ENCODE measurements around the gene F13A1. TPM values are rescaled to one million over a fixed set of nuclear protein-coding genes. Genes with fewer than 3 reads are reported as not detected.

F13A1 gene
- total and polyA plus RNA-seq, 4 donors: 4.3 to 69.9 (median 23.4) TPM

DNA sequence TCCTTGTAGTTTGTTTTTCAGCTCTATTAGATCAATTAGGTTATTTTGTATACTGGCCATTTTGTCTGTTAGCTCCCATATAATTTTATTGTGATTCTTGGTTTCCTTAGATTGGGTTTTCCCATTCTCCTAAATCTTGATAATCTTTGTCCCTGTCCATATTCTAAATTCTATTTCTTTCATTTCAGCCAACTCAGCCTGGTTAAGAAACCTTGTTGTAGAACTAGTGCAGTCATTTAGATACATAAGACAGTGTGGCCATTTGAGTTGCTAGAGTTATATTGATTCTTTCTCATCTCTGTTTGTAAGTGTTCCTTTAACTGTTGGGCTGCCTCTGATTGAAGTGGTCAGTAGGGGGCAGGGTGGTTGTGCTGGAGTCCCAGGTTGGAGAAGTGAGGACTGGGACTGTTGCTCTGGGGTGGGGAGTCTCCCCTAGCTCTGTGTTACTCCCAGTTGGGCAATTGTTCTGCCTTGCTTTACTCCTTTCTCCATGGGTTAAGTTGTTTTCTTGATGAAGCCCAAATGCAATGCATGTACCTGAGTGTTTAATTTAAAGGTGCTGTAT is 214.9 kb downstream of the F13A1 start:
- peaks cover 0 to 2% (median 0%) of the 10 kb centered on the region in 4 donors for H3K9me3 ChIP-seq (ENCODE audit: control insufficient read depth in 4 of 4, insufficient read depth in 3 of 4, low read length in 3 of 4)
- H3K9ac ChIP-seq (ENCODE audit: insufficient read depth in 1 of 2, low read length in 2 of 2): no peak overlapping the region
- ATAC-seq (ENCODE audit: insufficient read depth, low FRiP score) (no peak), DNase-seq (no peak)
- H3K4me3 ChIP-seq: no peak overlapping the region
- no peak overlapping the region for H3K27ac ChIP-seq (ENCODE audit: low read depth in 1 of 2, low read length in 1 of 2)
- H3K36me3 ChIP-seq (ENCODE audit: control insufficient read depth in 4 of 4, insufficient read depth in 4 of 4, low read length in 4 of 4): no peaks in the 10 kb centered on the region
- no peaks in the 10 kb centered on the region for H3K27me3 ChIP-seq (ENCODE audit: control insufficient read depth in 3 of 3, insufficient read depth in 3 of 3, low read length in 2 of 3)
- H3K4me1 ChIP-seq (ENCODE audit: control insufficient read depth in 5 of 5, insufficient read depth in 5 of 5, low read length in 5 of 5): no peaks in the 10 kb centered on the region
- TF ChIP-seq, protein P1, sequence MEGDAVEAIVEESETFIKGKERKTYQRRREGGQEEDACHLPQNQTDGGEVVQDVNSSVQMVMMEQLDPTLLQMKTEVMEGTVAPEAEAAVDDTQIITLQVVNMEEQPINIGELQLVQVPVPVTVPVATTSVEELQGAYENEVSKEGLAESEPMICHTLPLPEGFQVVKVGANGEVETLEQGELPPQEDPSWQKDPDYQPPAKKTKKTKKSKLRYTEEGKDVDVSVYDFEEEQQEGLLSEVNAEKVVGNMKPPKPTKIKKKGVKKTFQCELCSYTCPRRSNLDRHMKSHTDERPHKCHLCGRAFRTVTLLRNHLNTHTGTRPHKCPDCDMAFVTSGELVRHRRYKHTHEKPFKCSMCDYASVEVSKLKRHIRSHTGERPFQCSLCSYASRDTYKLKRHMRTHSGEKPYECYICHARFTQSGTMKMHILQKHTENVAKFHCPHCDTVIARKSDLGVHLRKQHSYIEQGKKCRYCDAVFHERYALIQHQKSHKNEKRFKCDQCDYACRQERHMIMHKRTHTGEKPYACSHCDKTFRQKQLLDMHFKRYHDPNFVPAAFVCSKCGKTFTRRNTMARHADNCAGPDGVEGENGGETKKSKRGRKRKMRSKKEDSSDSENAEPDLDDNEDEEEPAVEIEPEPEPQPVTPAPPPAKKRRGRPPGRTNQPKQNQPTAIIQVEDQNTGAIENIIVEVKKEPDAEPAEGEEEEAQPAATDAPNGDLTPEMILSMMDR (IDR thresholded peaks at IDR 0.05; ENCODE audit: control extremely low read depth, extremely low read depth): no peak

Small RNA genes within 50 kb of the gene (small RNA-seq; reads per million reads assigned to genes)
- gene MIR7853 (ENCODE audit: low replicate concordance): 0.08 reads per million
